OCI-LY1 (cell line): ENCODE measurements around the gene JPH3.

Experiments used
- H2AFZ ChIP-seq: fragments of 200-600 bp; sonication (generic), shearing (Covaris generic); 2 replicates; pipeline ENCODE4 v1.6.0; 2014; ENCODE audit warnings: antibody characterized with exemption, mild to moderate bottlenecking, low read length
- H3F3A ChIP-seq: fragments of 200-600 bp; sonication (generic), shearing (Covaris generic); 2 replicates; pipeline ENCODE4 v1.6.0; 2014; ENCODE audit warnings: mild to moderate bottlenecking, antibody characterized with exemption, low read length, moderate library complexity; ENCODE audit not compliant: insufficient read depth
- H3K27ac ChIP-seq: fragments of 200-600 bp; sonication (generic); 2 replicates; pipeline ENCODE4 v1.5.1; 2014; ENCODE audit warnings: low read length, mixed run types, mild to moderate bottlenecking, low read depth; ENCODE audit not compliant: poor library complexity, severe bottlenecking
- H3K27me3 ChIP-seq: fragments of 200-600 bp; sonication (generic); 2 replicates; pipeline ENCODE4 v1.6.0; 2014; ENCODE audit warnings: antibody characterized with exemption, mild to moderate bottlenecking, low read length, moderate library complexity; ENCODE audit not compliant: insufficient read depth
- H3K36me3 ChIP-seq: fragments of 200-600 bp; sonication (generic); 2 replicates; pipeline ENCODE4 v1.6.1; 2014; ENCODE audit warnings: mild to moderate bottlenecking, antibody characterized with exemption, low read length, moderate library complexity, mixed read lengths; ENCODE audit not compliant: insufficient read depth
- H3K4me1 ChIP-seq: fragments of 200-600 bp; sonication (generic); 2 replicates; pipeline ENCODE4 v1.5.1; 2014; ENCODE audit warnings: mild to moderate bottlenecking, low read length, moderate library complexity; ENCODE audit not compliant: insufficient read depth, severe bottlenecking
- H3K4me2 ChIP-seq: fragments of 200-600 bp; sonication (generic), shearing (Covaris generic); 2 replicates; pipeline ENCODE4 v1.6.1; 2014; ENCODE audit warnings: low read length
- H3K4me3 ChIP-seq: fragments of 200-600 bp; sonication (generic); 2 replicates; pipeline ENCODE4 v1.5.1; 2014; ENCODE audit warnings: low read length, low read depth, mild to moderate bottlenecking, mixed read lengths; ENCODE audit not compliant: poor library complexity, severe bottlenecking
- H3K79me2 ChIP-seq: fragments of 200-600 bp; shearing (Covaris generic); 2 replicates; pipeline ENCODE4 v1.6.1; 2016; ENCODE audit warnings: mixed run types, low read length, mixed read lengths; ENCODE audit not compliant: insufficient read depth
- H3K9ac ChIP-seq: fragments of 200-600 bp; sonication (generic), shearing (Covaris generic); 2 replicates; pipeline ENCODE4 v1.6.1; 2014; ENCODE audit warnings: mild to moderate bottlenecking, low read length, mixed read lengths
- H3K9me2 ChIP-seq: fragments of 200-600 bp; sonication (generic), shearing (Covaris generic); 2 replicates; pipeline ENCODE4 v1.6.1; 2014; ENCODE audit warnings: low read depth, mild to moderate bottlenecking, low read length, mixed read lengths
- H3K9me3 ChIP-seq: fragments of 200-600 bp; shearing (Covaris generic); 2 replicates; pipeline ENCODE4 v1.6.1; 2014; ENCODE audit warnings: low read length, mixed read lengths
- H4K20me1 ChIP-seq: fragments of 200-600 bp; sonication (generic), shearing (Covaris generic); 2 replicates; pipeline ENCODE4 v1.6.0; 2016; ENCODE audit warnings: mild to moderate bottlenecking, low read length; ENCODE audit not compliant: insufficient read depth
- CTCF ChIP-seq: fragments of 200-600 bp; sonication (generic), shearing (Covaris generic); IDR thresholded peaks from 2 replicates; pipeline ENCODE4 v1.5.1; 2017; ENCODE audit warnings: mild to moderate bottlenecking, antibody characterized with exemption, low read length, moderate library complexity, mixed read lengths
- EZH2 ChIP-seq: fragments of 200-600 bp; sonication (generic), shearing (Covaris generic); IDR thresholded peaks from 2 replicates; pipeline ENCODE4 v1.8.0; 2017; ENCODE audit warnings: borderline replicate concordance, mixed run types, mild to moderate bottlenecking, antibody characterized with exemption, low read length, moderate library complexity, mixed read lengths

JPH3 gene

GRCh38 chr16:87671715-87672270 is 69.5 kb downstream of the JPH3 start:
- H3K4me1 ChIP-seq, result no peaks in the 10 kb centered on the region
- H3K9me2 ChIP-seq, result no peaks in the 10 kb centered on the region
- no peaks in the 10 kb centered on the region for H3F3A ChIP-seq
- no peaks in the 10 kb centered on the region for H3K36me3 ChIP-seq
- H3K4me2 ChIP-seq, result no peak overlapping the region
- H3K79me2 ChIP-seq, result no peaks in the 10 kb centered on the region
- no peak overlapping the region for H3K9ac ChIP-seq
- peaks cover 13% of the 10 kb centered on the region; the same call in 1 of the 2 replicates for H3K27me3 ChIP-seq
- no peak for TF ChIP-seq EZH2
- no peak for TF ChIP-seq CTCF
- H2AFZ ChIP-seq, result no peak overlapping the region
- no peak overlapping the region for H3K27ac ChIP-seq
- H4K20me1 ChIP-seq, result no peaks in the 10 kb centered on the region
- no peaks in the 10 kb centered on the region for H3K9me3 ChIP-seq
- no peak overlapping the region for H3K4me3 ChIP-seq

GRCh38 chr16:87674419-87674818 is 72.1 kb downstream of the JPH3 start:
- TF ChIP-seq CTCF, result no peak
- no peak for TF ChIP-seq EZH2
- Histone ChIP-seq H3K9me2 (no peaks in the 10 kb centered on the region), H3K4me3 (no peak overlapping the region), H3K9me3 (no peaks in the 10 kb centered on the region), H3K36me3 (no peaks in the 10 kb centered on the region), H3K4me1 (no peaks in the 10 kb centered on the region), H3K79me2 (no peaks in the 10 kb centered on the region), H3K27me3 (peaks cover 13% of the 10 kb centered on the region; the same call in 1 of the 2 replicates), H4K20me1 (no peaks in the 10 kb centered on the region), H3K27ac (no peak overlapping the region), H2AFZ (no peak overlapping the region), H3K9ac (no peak overlapping the region), H3F3A (no peaks in the 10 kb centered on the region), H3K4me2 (no peak overlapping the region)

- H3K9ac ChIP-seq, result no peak overlapping the region
- no peaks in the 10 kb centered on the region for H3K79me2 ChIP-seq
- H3K27ac ChIP-seq, result no peak overlapping the region
- peaks cover 13% of the 10 kb centered on the region; the same call in 1 of the 2 replicates for H3K27me3 ChIP-seq
- no peaks in the 10 kb centered on the region for H4K20me1 ChIP-seq
- no peak overlapping the region for H3K4me2 ChIP-seq
- TF ChIP-seq EZH2, result no peak
- TF ChIP-seq CTCF, result no peak
- H3K36me3 ChIP-seq, result no peaks in the 10 kb centered on the region
- no peak overlapping the region for H2AFZ ChIP-seq
- no peaks in the 10 kb centered on the region for H3K9me2 ChIP-seq
- no peaks in the 10 kb centered on the region for H3K4me1 ChIP-seq
- no peaks in the 10 kb centered on the region for H3F3A ChIP-seq
- no peak overlapping the region for H3K4me3 ChIP-seq
- no peaks in the 10 kb centered on the region for H3K9me3 ChIP-seq
These were observed 72.9 kb downstream of the JPH3 start for GRCh38 chr16:87675111-87675719.
